ENCODE measurements around the gene SPOCK2. TPM values are rescaled to one million over a fixed set of nuclear protein-coding genes. Genes with fewer than 3 reads are reported as not detected.
A peak's percentile ranks its signal among the peaks of the same experiment; 100 is the strongest.

The SPOCK2 gene
- total and polyA plus RNA-seq, 2 of the 13 experiments (the other 11 are each of a cell fraction or from before 2014, with no cell fraction given), result 8.6 to 30.6 TPM

DNA sequence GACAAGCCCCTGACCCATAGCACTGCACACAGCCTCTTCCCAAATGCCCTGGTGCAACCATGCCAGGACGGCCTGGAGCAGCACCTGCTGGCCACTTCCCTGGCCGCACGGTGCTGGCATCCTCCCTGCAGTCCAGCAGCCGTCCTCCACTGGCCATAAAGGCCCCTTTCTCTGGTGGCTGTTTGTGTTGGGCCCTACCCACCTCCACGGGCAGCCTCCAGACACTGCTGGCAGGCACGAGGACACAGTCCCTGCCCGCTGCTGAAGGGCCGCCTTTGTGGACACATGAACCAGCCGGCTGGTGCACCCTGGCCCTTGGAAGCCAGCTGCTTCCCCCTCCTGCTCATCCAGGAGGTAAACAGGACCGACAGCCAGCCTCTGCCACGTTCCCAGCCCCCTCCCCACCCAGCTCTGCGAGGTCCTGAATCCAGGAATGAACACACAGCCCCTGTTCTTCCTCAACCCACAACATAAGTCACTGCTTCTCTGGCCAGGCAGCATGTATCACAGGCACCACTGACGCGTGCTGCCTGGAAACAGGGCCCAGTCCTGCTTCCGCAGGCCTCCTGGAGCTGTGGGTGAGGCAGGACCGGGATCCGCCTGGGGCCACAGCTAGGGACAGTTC, 43.8 kb downstream of the SPOCK2 start (continued):
- TF ChIP-seq, protein P1, sequence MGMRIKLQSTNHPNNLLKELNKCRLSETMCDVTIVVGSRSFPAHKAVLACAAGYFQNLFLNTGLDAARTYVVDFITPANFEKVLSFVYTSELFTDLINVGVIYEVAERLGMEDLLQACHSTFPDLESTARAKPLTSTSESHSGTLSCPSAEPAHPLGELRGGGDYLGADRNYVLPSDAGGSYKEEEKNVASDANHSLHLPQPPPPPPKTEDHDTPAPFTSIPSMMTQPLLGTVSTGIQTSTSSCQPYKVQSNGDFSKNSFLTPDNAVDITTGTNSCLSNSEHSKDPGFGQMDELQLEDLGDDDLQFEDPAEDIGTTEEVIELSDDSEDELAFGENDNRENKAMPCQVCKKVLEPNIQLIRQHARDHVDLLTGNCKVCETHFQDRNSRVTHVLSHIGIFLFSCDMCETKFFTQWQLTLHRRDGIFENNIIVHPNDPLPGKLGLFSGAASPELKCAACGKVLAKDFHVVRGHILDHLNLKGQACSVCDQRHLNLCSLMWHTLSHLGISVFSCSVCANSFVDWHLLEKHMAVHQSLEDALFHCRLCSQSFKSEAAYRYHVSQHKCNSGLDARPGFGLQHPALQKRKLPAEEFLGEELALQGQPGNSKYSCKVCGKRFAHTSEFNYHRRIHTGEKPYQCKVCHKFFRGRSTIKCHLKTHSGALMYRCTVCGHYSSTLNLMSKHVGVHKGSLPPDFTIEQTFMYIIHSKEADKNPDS (CRISPR knock-in tag; IDR thresholded peaks at IDR 0.05), result no peak
- TF ChIP-seq FIP1L1 (IDR thresholded peaks at IDR 0.05; ENCODE audit: borderline replicate concordance, insufficient read depth, low read depth, low read length) (no peak), ZNF746 (CRISPR knock-in tag; IDR thresholded peaks at IDR 0.05) (no peak; the same call in 1 of the 2 replicates), ZNF251 (CRISPR knock-in tag; IDR thresholded peaks at IDR 0.05) (no peak), AGO1 (IDR thresholded peaks at IDR 0.05; ENCODE audit: low read depth, low read length, poor library complexity, severe bottlenecking) (no peak), ZBTB38 (CRISPR knock-in tag; IDR thresholded peaks at IDR 0.05) (peak; percentile 90), ZFP36L1 (CRISPR knock-in tag; IDR thresholded peaks at IDR 0.05) (0 out of 2 replicates have a peak, but pooled peaks have one; percentile 49), SP4 (CRISPR knock-in tag; IDR thresholded peaks at IDR 0.05) (peak; percentile 46; the same call in 1 of the 2 replicates), RBFOX2 (IDR thresholded peaks at IDR 0.05; ENCODE audit: low read depth, low read length) (peak; percentile 75), ZNF562 (CRISPR knock-in tag; IDR thresholded peaks at IDR 0.05; ENCODE audit: borderline replicate concordance) (no peak), ZNF44 (CRISPR knock-in tag; IDR thresholded peaks at IDR 0.05) (no peak), ZNF703 (CRISPR knock-in tag; IDR thresholded peaks at IDR 0.05; ENCODE audit: borderline replicate concordance) (no peak), TGIF2 (CRISPR knock-in tag; IDR thresholded peaks at IDR 0.05) (peak; percentile 46; the same call in 1 of the 2 replicates), ZEB1 (IDR thresholded peaks at IDR 0.05; ENCODE audit: insufficient replicate concordance, low read depth) (no peak), CBFB (CRISPR knock-in tag; IDR thresholded peaks at IDR 0.05) (no peak), ZNF768 (CRISPR knock-in tag; IDR thresholded peaks at IDR 0.05) (peak; percentile 76), XRCC5 (optimal IDR thresholded peaks at IDR 0.05; ENCODE audit: low read length) (peak; percentile 47)
- TF ChIP-seq, protein P2, sequence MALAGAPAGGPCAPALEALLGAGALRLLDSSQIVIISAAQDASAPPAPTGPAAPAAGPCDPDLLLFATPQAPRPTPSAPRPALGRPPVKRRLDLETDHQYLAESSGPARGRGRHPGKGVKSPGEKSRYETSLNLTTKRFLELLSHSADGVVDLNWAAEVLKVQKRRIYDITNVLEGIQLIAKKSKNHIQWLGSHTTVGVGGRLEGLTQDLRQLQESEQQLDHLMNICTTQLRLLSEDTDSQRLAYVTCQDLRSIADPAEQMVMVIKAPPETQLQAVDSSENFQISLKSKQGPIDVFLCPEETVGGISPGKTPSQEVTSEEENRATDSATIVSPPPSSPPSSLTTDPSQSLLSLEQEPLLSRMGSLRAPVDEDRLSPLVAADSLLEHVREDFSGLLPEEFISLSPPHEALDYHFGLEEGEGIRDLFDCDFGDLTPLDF (CRISPR knock-in tag; IDR thresholded peaks at IDR 0.05), result no peak
- TF ChIP-seq, protein P3, sequence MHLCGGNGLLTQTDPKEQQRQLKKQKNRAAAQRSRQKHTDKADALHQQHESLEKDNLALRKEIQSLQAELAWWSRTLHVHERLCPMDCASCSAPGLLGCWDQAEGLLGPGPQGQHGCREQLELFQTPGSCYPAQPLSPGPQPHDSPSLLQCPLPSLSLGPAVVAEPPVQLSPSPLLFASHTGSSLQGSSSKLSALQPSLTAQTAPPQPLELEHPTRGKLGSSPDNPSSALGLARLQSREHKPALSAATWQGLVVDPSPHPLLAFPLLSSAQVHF (CRISPR knock-in tag; IDR thresholded peaks at IDR 0.05), result no peak
- TF ChIP-seq, protein P4, sequence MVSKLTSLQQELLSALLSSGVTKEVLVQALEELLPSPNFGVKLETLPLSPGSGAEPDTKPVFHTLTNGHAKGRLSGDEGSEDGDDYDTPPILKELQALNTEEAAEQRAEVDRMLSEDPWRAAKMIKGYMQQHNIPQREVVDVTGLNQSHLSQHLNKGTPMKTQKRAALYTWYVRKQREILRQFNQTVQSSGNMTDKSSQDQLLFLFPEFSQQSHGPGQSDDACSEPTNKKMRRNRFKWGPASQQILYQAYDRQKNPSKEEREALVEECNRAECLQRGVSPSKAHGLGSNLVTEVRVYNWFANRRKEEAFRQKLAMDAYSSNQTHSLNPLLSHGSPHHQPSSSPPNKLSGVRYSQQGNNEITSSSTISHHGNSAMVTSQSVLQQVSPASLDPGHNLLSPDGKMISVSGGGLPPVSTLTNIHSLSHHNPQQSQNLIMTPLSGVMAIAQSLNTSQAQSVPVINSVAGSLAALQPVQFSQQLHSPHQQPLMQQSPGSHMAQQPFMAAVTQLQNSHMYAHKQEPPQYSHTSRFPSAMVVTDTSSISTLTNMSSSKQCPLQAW (CRISPR knock-in tag; IDR thresholded peaks at IDR 0.05), result no peak; the same call in 1 of the 2 replicates
- TF ChIP-seq, protein P5, sequence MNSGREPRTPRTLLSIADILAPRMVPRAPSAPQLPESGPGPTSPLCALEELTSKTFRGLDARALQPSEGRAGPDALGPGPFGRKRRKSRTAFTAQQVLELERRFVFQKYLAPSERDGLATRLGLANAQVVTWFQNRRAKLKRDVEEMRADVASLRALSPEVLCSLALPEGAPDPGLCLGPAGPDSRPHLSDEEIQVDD (CRISPR knock-in tag; IDR thresholded peaks at IDR 0.05; ENCODE audit: borderline replicate concordance), result 0 out of 2 replicates have a peak, but pooled peaks have one; percentile 41
- TF ChIP-seq, protein P6, sequence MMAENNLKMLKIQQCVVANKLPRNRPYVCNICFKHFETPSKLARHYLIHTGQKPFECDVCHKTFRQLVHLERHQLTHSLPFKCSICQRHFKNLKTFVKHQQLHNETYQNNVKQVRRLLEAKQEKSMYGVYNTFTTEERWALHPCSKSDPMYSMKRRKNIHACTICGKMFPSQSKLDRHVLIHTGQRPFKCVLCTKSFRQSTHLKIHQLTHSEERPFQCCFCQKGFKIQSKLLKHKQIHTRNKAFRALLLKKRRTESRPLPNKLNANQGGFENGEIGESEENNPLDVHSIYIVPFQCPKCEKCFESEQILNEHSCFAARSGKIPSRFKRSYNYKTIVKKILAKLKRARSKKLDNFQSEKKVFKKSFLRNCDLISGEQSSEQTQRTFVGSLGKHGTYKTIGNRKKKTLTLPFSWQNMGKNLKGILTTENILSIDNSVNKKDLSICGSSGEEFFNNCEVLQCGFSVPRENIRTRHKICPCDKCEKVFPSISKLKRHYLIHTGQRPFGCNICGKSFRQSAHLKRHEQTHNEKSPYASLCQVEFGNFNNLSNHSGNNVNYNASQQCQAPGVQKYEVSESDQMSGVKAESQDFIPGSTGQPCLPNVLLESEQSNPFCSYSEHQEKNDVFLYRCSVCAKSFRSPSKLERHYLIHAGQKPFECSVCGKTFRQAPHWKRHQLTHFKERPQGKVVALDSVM (CRISPR knock-in tag; IDR thresholded peaks at IDR 0.05), result no peak; the same call in 1 of the 2 replicates

Measured in HepG2 (cell line).